T1000 (cell line): ENCODE data around the gene BMI1.

Experiments used
- DNase-seq: peaks from one replicate; lab custom pipeline; 2025; ENCODE audit warnings: mixed read lengths; lab: John Stamatoyannopoulos, UW

Gene BMI1

DNA sequence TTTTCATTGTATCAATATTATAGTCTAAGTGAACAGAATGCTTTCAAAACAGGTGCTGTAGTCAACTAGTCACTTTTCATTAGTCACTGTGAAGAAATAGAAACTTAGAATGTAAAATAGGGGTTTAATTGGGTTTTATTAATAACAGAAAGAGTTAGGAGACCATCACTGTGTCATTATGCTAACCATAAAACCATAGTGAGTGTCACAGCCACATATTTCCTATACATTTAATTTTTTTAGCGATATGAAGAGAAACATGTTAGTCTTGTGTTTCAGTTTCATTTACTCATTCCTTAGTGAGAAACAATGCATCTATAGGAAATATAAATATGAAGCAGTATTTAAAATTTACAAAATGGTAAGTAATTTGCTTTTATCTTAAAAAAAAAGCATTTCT is 46.6 kb downstream of the BMI1 start:
- no peak for DNase-seq

DNA sequence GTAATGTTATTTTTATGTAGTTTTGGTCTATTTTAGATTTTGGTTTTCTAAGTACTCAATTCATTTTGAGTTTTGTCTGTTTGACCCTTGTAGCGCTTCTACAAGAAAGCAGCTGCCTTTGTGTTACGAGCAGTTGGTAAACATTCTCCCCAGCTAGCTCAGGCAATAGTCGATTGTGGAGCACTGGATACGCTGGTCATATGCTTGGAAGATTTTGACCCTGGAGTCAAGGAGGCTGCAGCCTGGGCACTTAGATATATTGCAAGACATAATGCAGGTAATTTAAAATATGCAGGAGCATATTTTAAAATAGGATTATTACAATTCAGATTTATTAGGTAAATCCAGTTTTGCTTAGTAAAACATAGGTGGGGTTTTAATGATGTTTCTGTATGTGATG is 47.5 kb downstream of the BMI1 start:
- no peak for DNase-seq

DNA sequence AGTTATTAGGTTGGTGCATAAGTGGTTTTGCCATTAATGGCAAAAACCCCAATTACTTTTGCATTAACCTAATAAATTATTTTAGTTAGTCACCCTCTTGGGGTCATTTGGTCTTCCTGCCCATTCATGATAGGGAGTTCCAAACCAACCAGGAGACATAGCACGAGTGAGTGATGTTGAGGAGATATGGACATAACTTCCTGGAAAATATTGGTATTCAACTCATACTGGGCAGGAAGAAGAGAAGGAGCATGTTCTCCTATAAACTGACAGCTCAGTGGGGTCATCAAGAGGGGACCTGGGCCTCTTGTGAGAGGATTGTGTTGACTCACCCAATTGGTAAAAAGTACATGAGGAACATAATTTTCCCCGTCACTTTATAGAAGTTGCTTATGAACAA is 48.1 kb downstream of the BMI1 start:
- DNase-seq: no peak

DNA sequence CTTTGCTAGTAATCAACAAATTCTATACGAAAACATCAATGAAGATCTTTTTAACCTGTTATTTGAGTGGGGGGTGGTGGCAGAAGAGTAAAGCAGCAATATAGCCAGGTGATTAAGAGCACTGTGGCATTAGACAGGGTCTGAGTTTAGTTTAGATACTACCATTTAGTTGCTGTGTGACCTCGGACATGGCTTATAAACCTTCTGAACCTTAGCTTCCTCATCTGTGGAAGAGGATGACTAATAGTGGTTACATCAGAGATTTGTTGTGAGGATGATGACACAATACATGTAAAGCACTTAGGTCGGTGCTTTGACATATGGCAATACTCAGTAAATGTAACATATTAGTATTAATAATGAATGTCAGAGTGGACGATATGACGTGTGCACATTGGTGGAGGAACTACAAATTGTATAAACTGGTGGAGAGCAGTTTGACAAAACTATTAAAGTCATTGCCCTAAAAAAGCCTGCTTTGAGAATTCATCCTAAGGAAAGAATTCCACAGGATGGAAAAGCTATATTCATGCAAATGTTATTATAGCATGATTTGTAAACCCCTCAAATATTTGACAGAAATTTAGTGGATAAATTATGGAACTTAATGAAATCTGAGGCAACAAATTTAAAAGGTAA is 48.7 kb downstream of the BMI1 start:
- DNase-seq: no peak

DNA sequence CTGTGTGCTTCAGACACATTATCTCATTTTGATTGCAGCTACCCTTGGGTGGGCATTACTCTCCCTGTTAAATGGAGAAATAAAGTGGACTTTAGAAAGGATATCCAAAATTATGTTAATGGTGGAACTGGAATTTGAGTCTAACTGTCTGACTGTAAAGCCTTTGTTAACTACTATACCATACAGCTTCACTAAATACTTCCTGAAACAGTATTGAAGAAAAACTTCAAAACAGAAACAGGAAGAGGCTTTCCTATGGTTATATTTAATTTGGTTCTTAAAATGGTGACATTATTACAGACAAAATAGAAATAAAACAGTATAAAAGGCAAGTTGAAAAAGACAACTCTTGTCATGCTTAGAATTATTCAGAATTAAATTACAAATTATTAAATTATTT is 49.4 kb downstream of the BMI1 start:
- DNase-seq: no peak

DNA sequence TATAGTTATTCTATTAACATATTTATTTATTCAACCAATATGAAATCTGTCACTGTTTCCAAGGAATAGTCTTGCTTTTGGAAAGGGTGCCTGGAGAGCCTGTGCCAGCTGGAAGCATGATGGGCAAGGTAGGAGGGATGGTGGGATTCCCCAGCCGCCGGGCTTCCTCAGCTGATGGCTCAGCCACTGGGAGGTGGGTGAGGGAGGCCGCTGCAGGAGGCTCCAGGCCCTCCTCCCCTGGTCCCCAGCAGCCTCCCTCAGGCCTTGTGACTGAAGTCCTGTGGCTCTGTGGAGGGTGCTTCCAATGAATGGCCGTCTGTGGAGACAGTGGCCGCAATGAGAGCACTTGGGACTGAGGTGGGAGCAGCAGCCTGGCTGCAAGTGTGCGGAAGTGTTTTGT is 51.4 kb downstream of the BMI1 start:
- DNase-seq: no peak

DNA sequence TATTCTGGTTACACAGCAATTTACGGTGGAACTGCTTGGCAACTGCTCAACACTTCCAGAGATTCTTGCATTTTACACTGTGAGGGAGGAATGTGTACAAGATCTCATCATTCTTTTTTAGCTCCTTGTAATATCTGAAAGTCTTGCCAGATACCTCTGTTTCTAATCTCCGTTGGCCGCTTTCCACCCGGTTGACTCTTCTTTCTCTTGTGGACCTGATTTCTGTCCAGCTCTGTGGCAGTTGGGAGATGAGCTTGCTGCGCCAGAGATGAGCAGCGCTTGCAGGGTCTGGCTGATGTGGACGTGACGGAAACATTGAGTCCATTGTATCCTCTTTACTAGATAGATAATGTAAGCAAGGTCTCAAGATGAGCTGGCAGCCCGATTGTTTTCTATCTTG is 52.0 kb downstream of the BMI1 start:
- DNase-seq: no peak

DNA sequence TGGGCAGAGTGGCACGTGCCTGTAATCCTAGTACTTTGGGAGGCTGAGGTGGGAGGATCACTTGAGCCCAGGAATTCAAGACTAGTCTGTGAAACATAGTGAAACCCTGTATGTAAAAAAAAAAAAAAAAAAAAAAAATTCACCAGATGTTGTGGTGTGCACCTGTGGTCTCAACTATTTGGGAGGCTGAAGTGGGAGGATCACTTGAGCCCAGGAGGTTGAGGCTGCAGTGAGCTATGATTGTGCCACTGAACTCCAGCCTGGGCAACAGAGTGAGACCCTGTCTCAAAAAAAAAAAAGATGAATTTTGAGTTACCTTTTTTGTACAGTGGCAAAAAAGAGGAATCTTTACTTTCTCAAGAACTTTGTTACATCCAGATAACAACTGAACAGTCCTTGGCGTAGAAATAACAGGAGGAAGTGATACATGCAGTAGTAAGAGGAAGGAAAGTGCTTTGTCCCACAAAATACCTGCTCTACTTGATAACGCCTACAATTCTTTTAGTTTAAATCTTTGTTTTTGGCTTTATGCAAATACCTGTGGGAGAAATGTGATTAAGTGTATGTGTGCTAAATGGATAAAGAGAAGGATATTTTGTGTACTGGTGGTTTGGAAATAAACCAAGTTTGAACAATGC is 53.7 kb downstream of the BMI1 start:
- no peak for DNase-seq

DNA sequence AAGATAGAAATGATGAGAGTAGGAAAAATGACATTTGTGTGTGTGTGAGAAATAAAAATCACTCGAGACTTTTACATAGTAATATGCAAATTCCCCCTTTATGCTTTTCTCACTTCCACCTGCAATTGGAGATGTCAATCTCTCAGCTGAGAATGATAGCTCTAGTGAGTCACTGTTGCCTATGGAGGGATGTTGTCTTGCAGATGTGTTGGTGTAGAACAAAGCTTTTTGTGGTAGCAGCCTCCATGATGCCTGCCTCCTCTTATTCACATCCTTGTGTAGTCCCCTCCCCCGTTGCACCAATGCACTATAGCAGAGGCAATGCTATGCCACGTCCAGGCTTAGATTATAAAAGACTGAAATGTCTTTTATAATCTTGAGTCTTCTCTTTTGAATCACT is 58.2 kb downstream of the BMI1 start:
- no peak for DNase-seq
